Heart left ventricle (tissue), 16 donors: ENCODE results near the gene CBFA2T2. TPM values are rescaled to one million over a fixed set of nuclear protein-coding genes. Genes with fewer than 3 reads are reported as not detected.
A peak's percentile ranks its signal among the peaks of the same experiment; 100 is the strongest.

Experiments
- ATAC-seq, 4 donors: fragments of 200-7000 bp; cut with Tn5 transposase; one replicate each; pipeline ENCODE4 v1.9.1; 2020 to 2022; ENCODE audit warnings: moderate library complexity in 4 of 4, mild to moderate bottlenecking in 3 of 4, moderate number of reproducible peaks in 1 of 4
- DNase-seq, 5 donors: peaks; one replicate each; pipeline ENCODE4 v3.0.0-alpha.2; 2020
- H3K27ac ChIP-seq, 12 donors: fragments of 200-600 bp; sonication (generic) in 4 of 12; one replicate each; pipeline versions ENCODE4 v1.5.0 to v1.8.0; 2016 to 2022; ENCODE audit warnings: mild to moderate bottlenecking in 2 of 12
- H3K27me3 ChIP-seq, 9 donors: fragments of 200-600 bp; sonication (generic) in 2 of 9; one replicate each; pipeline versions ENCODE4 v1.5.1 to v1.8.0; 2016 to 2022; ENCODE audit warnings: mild to moderate bottlenecking in 3 of 9
- H3K36me3 ChIP-seq, 9 donors: fragments of 200-600 bp; sonication (generic) in 2 of 9; one replicate each; pipeline versions ENCODE4 v1.5.0 to v1.8.0; 2018 to 2022; ENCODE audit warnings: mild to moderate bottlenecking in 2 of 9
- H3K4me1 ChIP-seq, 12 donors: fragments of 200-600 bp; sonication (generic) in 4 of 12; one replicate each; pipeline versions ENCODE4 v1.5.0 to v1.8.0; 2016 to 2022; ENCODE audit warnings: mild to moderate bottlenecking in 3 of 12
- H3K4me3 ChIP-seq, 12 donors: fragments of 200-600 bp; sonication (generic) in 4 of 12; one replicate each; pipeline versions ENCODE4 v1.5.0 to v1.8.0; 2017 to 2022; ENCODE audit warnings: mild to moderate bottlenecking in 9 of 12, moderate library complexity in 4 of 12
- H3K9me3 ChIP-seq, 12 donors: fragments of 200-600 bp; sonication (generic) in 4 of 12; one replicate each; pipeline versions ENCODE4 v1.5.0 to v1.8.0; 2016 to 2022; ENCODE audit warnings: mild to moderate bottlenecking in 1 of 12
- CTCF ChIP-seq, 12 donors: fragments of 200-600 bp; sonication (generic) in 4 of 12; IDR thresholded peaks; one replicate each; pipeline versions ENCODE4 v1.5.0 to v1.8.0; 2018 to 2022; ENCODE audit warnings: antibody characterized with exemption in 12 of 12, mild to moderate bottlenecking in 5 of 12
- POLR2A ChIP-seq, 2 donors: fragments of 450-650 bp; IDR thresholded peaks; one replicate each; pipeline ENCODE4 v1.6.1; 2017; ENCODE audit warnings: antibody characterized with exemption in 2 of 2, mild to moderate bottlenecking in 2 of 2, moderate library complexity in 2 of 2
- WGBS, 4 donors: extraction: QIAGEN DNeasy Blood & Tissue Kit in 2 of 4; methylation state at CpG; one replicate each; pipeline versions ENCODE4 v1.1.5 to v1.1.7; 2013 to 2018; 5-methylcytosine and 5-hydroxymethylcytosine counted together
- intact Hi-C, 10 donors: fragments of 100-400 bp; cut with DNase I; formaldehyde crosslinking; loops; one replicate each; pipeline versions ENCODE4 v1.11.1 to v1.14.2; 2022
- polyA plus RNA-seq, 2 donors: library from polyadenylated mRNA; stranded (reverse); fragments of 200-250 nt; gene quantifications; one replicate each; pipeline ENCODE4 v1.2.3, GENCODE V29; 2013
- total RNA-seq, 9 donors: library from RNA; depleted of rRNA in 2 of 9; stranded (reverse); fragments of >200 nt in 2 of 9; fragmentation: NEBNext Ultra II Directional in 3 of 9; extraction: Animal tissue kit (Norgen Biotek cat#: 25700) in 3 of 9; gene quantifications; one replicate each; pipeline versions ENCODE4 v1.1.0 to v1.2.4, GENCODE V29; 2016 to 2023
- donor health status: ischemic (EF 13 %, LVEDD 7.1; RV severe dilation, severe dysfunction).
- donor health status: healthy with polysubstance abuse.
- donor health status: DM: no; HTN: yes; CAD: no.
- donor health status: DM: no; HTN: no; CAD: no.
- donor health status: ischemic (EF 25% LVEDD 6.9; RV normal size, moderate dysfunction).
- donor health status: ischemic (EF 25% LVEDD 5.7; RV mildly dilated, moderate dysfunction).
- donor health status: healthy.
- donor health status: DM: yes; HTN: yes; CAD: no.
- donor health status: ischemic (EF 35%, LVEDD 5.7; RV mildly dilated, moderate dysfunction).
- donor health status: nonischemic (EF 11% LVEDD 7.7; RV severe dilation, severe dysfunction).
- donor health status: DM: yes; HTN: yes; CAD: no.
- donor health status: PGD.
- donor health status: ischemic (EF 29% LVEDD 5.4; RV normal size, mild dysfunction).
- donor health status: nonischemic (EF 23%, LVEDD 6.1; RV moderate dilation, normal function).

The CBFA2T2 gene
- total and polyA plus RNA-seq, 11 donors = 4.6 to 15.0 (median 9.9) TPM

GRCh38 chr20:33674294-33675135 lies 184.6 kb downstream of the CBFA2T2 start, which contains the start of gene NECAB3:
Gene NECAB3, minus strand, starts transcription at chr20:33674428. Its CDS starts 76 bp downstream, at chr20:33674352.
- DNase-seq (peak; percentile 86 to 93 (median 89)), ATAC-seq (peak; percentile 53 to 91 (median 78))
- Histone ChIP-seq H3K4me3 (peak within 1 kb of the TSS; percentile 50 to 95 (median 72)), H3K27me3 (no peaks in the 10 kb centered on the region), H3K4me1 (peaks cover 0 to 43% (median 29%) of the 10 kb centered on the region in 12 donors), H3K9me3 (no peaks in the 10 kb centered on the region), H3K36me3 (peaks cover 0 to 26% (median under 1%) of the 10 kb centered on the region in 9 donors), H3K27ac (peak within 1 kb of the TSS; percentile 75 to 95 (median 90))
- TF ChIP-seq POLR2A (IDR thresholded peaks at IDR 0.05) (peak in 1 of 2 donors; percentile 64), CTCF (IDR thresholded peaks at IDR 0.05) (peak in 1 of 12 donors; percentile 4)
- 4 to 8% (median 5%) methylated on average over 29 to 73 of the region's 73 CpGs for WGBS, 4 donors
- intact Hi-C loops = loop anchor here in 2 of 10 donors (5.0 kb wide), 1 partner anchor 58 kb away; the partner anchor contains the start of gene ZNF341 (in 2 of the 2)

GRCh38 chr20:33675136-33675959 lies 185.5 kb downstream of the CBFA2T2 start:
- TF ChIP-seq CTCF (IDR thresholded peaks at IDR 0.05) (no peak), POLR2A (IDR thresholded peaks at IDR 0.05) (no peak)
- DNase-seq (no peak), ATAC-seq (no peak)
- 57 to 66% (median 65%) methylated on average over 16 of the region's 16 CpGs for WGBS, 4 donors
- Histone ChIP-seq H3K36me3 (peaks cover 0 to 19% (median 0%) of the 10 kb centered on the region in 9 donors), H3K27ac (peak overlapping the region; percentile 75 to 95 (median 90)), H3K4me3 (peak overlapping the region in 10 of 12 donors; percentile 62 to 95 (median 76)), H3K4me1 (peaks cover 0 to 43% (median 25%) of the 10 kb centered on the region in 12 donors), H3K9me3 (no peaks in the 10 kb centered on the region), H3K27me3 (no peaks in the 10 kb centered on the region)
- intact Hi-C loops = no loop called here

GRCh38 chr20:33676121-33676520 lies 186.2 kb downstream of the CBFA2T2 start:
- WGBS, 4 donors = 94 to 96% (median 95%) methylated on average over 11 of the region's 11 CpGs
- intact Hi-C loops = no loop called here
- Histone ChIP-seq H3K4me1 (peaks cover 0 to 50% (median 21%) of the 10 kb centered on the region in 12 donors), H3K27ac (peak overlapping the region in 8 of 12 donors; percentile 75 to 95 (median 90)), H3K9me3 (no peaks in the 10 kb centered on the region), H3K27me3 (no peaks in the 10 kb centered on the region), H3K4me3 (no peak overlapping the region), H3K36me3 (peaks cover 0 to 11% (median 0%) of the 10 kb centered on the region in 9 donors)
- ATAC-seq (no peak), DNase-seq (no peak)
- TF ChIP-seq CTCF (IDR thresholded peaks at IDR 0.05) = no peak
- no peak for TF ChIP-seq POLR2A (IDR thresholded peaks at IDR 0.05)
